NT2/D1 (cell line): Measurements from ENCODE around the gene FAM89A.

Source experiments
- DNase-seq: peaks from one replicate; pipeline ENCODE4 v3.0.0-alpha.2; 2011; ENCODE audit warnings: low read depth, low spot score
- H3K27me3 ChIP-seq: 2 replicates; pipeline ENCODE4 v1.6.0; 2011; ENCODE audit warnings: mild to moderate bottlenecking; ENCODE audit not compliant: insufficient read length, insufficient read depth
- H3K36me3 ChIP-seq: 2 replicates; pipeline ENCODE4 v1.6.1; 2011; ENCODE audit warnings: mild to moderate bottlenecking, low read length, mixed read lengths; ENCODE audit not compliant: insufficient read depth, insufficient read length
- H3K4me1 ChIP-seq: 2 replicates; pipeline ENCODE4 v1.5.1; 2011; ENCODE audit not compliant: insufficient read depth, insufficient read length
- H3K4me3 ChIP-seq: 2 replicates; pipeline ENCODE4 v1.5.1; 2011; ENCODE audit warnings: low read depth; ENCODE audit not compliant: insufficient read length
- H3K9ac ChIP-seq: 2 replicates; pipeline ENCODE4 v1.6.0; 2011; ENCODE audit warnings: low read depth; ENCODE audit not compliant: insufficient read length
- H3K9me3 ChIP-seq: 2 replicates; pipeline ENCODE4 v1.5.1; 2011; ENCODE audit warnings: mild to moderate bottlenecking, low read length; ENCODE audit not compliant: insufficient read depth
- SUZ12 ChIP-seq: IDR thresholded peaks from 2 replicates; pipeline ENCODE4 v1.6.1; 2011; ENCODE audit not compliant: insufficient read length, insufficient read depth; ENCODE audit errors: extremely low read depth
- YY1 ChIP-seq: IDR thresholded peaks from 2 replicates; pipeline ENCODE4 v1.6.1; 2011; ENCODE audit not compliant: insufficient read length, insufficient read depth
- ZNF274 ChIP-seq: IDR thresholded peaks from 2 replicates; pipeline ENCODE4 v1.6.1; 2011; ENCODE audit warnings: mild to moderate bottlenecking, low read depth, low read length

The FAM89A gene

GRCh38 chr1:230982696-230983095, 57.4 kb downstream of the FAM89A start:
- Histone ChIP-seq H3K4me1 (peaks cover 8% of the 10 kb centered on the region), H3K27me3 (peaks cover 84% of the 10 kb centered on the region), H3K36me3 (no peaks in the 10 kb centered on the region), H3K4me3 (no peak overlapping the region), H3K9ac (no peak overlapping the region), H3K9me3 (no peaks in the 10 kb centered on the region)
- no peak for DNase-seq
- no peak for TF ChIP-seq YY1
- no peak for TF ChIP-seq SUZ12
- no peak for TF ChIP-seq ZNF274

GRCh38 chr1:230979952-230980351, 60.1 kb downstream of the FAM89A start:
- H3K36me3 ChIP-seq: peaks cover 9% of the 10 kb centered on the region
- peaks cover 3% of the 10 kb centered on the region for H3K4me1 ChIP-seq
- no peaks in the 10 kb centered on the region for H3K9me3 ChIP-seq
- no peak for DNase-seq
- no peak overlapping the region for H3K4me3 ChIP-seq
- peaks cover 68% of the 10 kb centered on the region for H3K27me3 ChIP-seq
- no peak overlapping the region for H3K9ac ChIP-seq
- TF ChIP-seq ZNF274 (no peak), SUZ12 (no peak)

GRCh38 chr1:230979389-230979716, 60.7 kb downstream of the FAM89A start:
- Histone ChIP-seq H3K4me1 (peaks cover 3% of the 10 kb centered on the region), H3K9me3 (no peaks in the 10 kb centered on the region), H3K36me3 (peaks cover 9% of the 10 kb centered on the region), H3K27me3 (peaks cover 67% of the 10 kb centered on the region), H3K9ac (peak overlapping the region; percentile 63), H3K4me3 (peak overlapping the region; percentile 67)
- no peak for DNase-seq
- TF ChIP-seq SUZ12 (no peak), YY1 (no peak)

GRCh38 chr1:230978491-230979388, 61.3 kb downstream of the FAM89A start, which contains the start of the genes ARV1 and TTC13:
TSS of gene ARV1 (plus strand) at chr1:230979094. CDS start at chr1:230979106, 12 bp downstream.
TSS of gene TTC13 (minus strand) at chr1:230978861. CDS start at chr1:230978830, 31 bp downstream.
- no peaks in the 10 kb centered on the region for H3K9me3 ChIP-seq
- H3K4me3 ChIP-seq: peak within 1 kb of the TSS; percentile 70
- H3K36me3 ChIP-seq: peaks cover 9% of the 10 kb centered on the region
- DNase-seq: peak; percentile 99
- TF ChIP-seq YY1 (no peak), ZNF274 (no peak), SUZ12 (no peak)
- H3K9ac ChIP-seq: peak within 1 kb of the TSS; percentile 79
- H3K27me3 ChIP-seq: peaks cover 61% of the 10 kb centered on the region
- H3K4me1 ChIP-seq: no peaks in the 10 kb centered on the region

- Histone ChIP-seq H3K9ac (peak overlapping the region; percentile 79), H3K9me3 (no peaks in the 10 kb centered on the region), H3K4me1 (no peaks in the 10 kb centered on the region), H3K36me3 (peaks cover 9% of the 10 kb centered on the region), H3K4me3 (peak overlapping the region; percentile 70), H3K27me3 (peaks cover 53% of the 10 kb centered on the region)
- DNase-seq: no peak
- TF ChIP-seq ZNF274 (no peak), SUZ12 (no peak), YY1 (no peak)
Measured at GRCh38 chr1:230977761-230978490, 62.1 kb downstream of the FAM89A start.

GRCh38 chr1:230976825-230977747, 63.0 kb downstream of the FAM89A start:
- no peaks in the 10 kb centered on the region for H3K4me1 ChIP-seq
- H3K27me3 ChIP-seq: peaks cover 45% of the 10 kb centered on the region
- H3K9ac ChIP-seq: peak overlapping the region; percentile 79
- H3K36me3 ChIP-seq: peaks cover 9% of the 10 kb centered on the region
- H3K9me3 ChIP-seq: no peaks in the 10 kb centered on the region
- peak overlapping the region; percentile 70 for H3K4me3 ChIP-seq
- TF ChIP-seq SUZ12: no peak
- TF ChIP-seq YY1: no peak
- TF ChIP-seq ZNF274: no peak
- DNase-seq: no peak

GRCh38 chr1:230976360-230976759, 63.7 kb downstream of the FAM89A start:
- H3K36me3 ChIP-seq: peaks cover 9% of the 10 kb centered on the region
- no peak for TF ChIP-seq ZNF274
- TF ChIP-seq SUZ12: no peak
- TF ChIP-seq YY1: no peak
- no peaks in the 10 kb centered on the region for H3K9me3 ChIP-seq
- H3K4me3 ChIP-seq: no peak overlapping the region
- peaks cover 37% of the 10 kb centered on the region for H3K27me3 ChIP-seq
- no peak overlapping the region for H3K9ac ChIP-seq
- no peak for DNase-seq
- H3K4me1 ChIP-seq: no peaks in the 10 kb centered on the region
